Caco-2 (cell line): ENCODE data around the gene FXYD2. TPM values are rescaled to one million over a fixed set of nuclear protein-coding genes. Genes with fewer than 3 reads are reported as not detected.
"Not testable (repeated sequence)": the region's sequence is repeated elsewhere in the genome, so short reads cannot be mapped to it uniquely, and the experiment has no call there.

Experiments used
- BruUV-seq: library from RNA; stranded (reverse); fragments of 400-500 nt; replicated peaks from 2 replicates; lab custom pipeline; 2021; lab: Mats Ljungman, UMichigan
- CTCF ChIA-PET: fragments of 300-600 bp; sonication (Branson Sonifier 250); formaldehyde crosslinking; loops from one replicate; lab custom pipeline; 2022; ENCODE audit warnings: antibody characterized with exemption; lab: Charles Lee
- POLR2A ChIA-PET: fragments of 300-600 bp; sonication (Branson Sonifier 250); formaldehyde crosslinking; loops from one replicate; lab custom pipeline; 2022; ENCODE audit warnings: antibody characterized with exemption; lab: Charles Lee
- DNase-seq, 2 experiments: peaks; one replicate each; pipeline versions ENCODE4 v3.0.0 to v3.0.0-alpha.2; 2020 to 2022
- H3K27me3 ChIP-seq: replicated peaks from 2 replicates; pipeline ENCODE4 v1.6.0; 2011; ENCODE audit warnings: low read length; ENCODE audit not compliant: control insufficient read depth, insufficient read depth
- H3K36me3 ChIP-seq: 2 replicates; pipeline ENCODE4 v1.5.1; 2011; ENCODE audit warnings: low read length; ENCODE audit not compliant: control insufficient read depth, insufficient read depth
- H3K4me1 ChIP-seq: fragments of 250-450 bp; sonication (Bioruptor Pico); 2 replicates; pipeline ENCODE4 v1.5.1; 2020; ENCODE audit warnings: mild to moderate bottlenecking
- H3K4me3 ChIP-seq: 2 replicates; pipeline ENCODE4 v1.5.1; 2011; ENCODE audit warnings: low read depth, mild to moderate bottlenecking, control low read depth, low read length
- H3K9me3 ChIP-seq: fragments of 250-450 bp; sonication (Bioruptor Pico); 2 replicates; pipeline ENCODE4 v1.5.1; 2020; ENCODE audit warnings: mild to moderate bottlenecking, moderate library complexity
- H3K27ac Mint-ChIP-seq: one replicate; pipeline ENCODE4 v1.8.0; 2022; ENCODE audit warnings: mixed read lengths; ENCODE audit not compliant: unreplicated experiment
- H3K27me3 Mint-ChIP-seq: one replicate; pipeline ENCODE4 v1.8.0; 2022; ENCODE audit warnings: mixed read lengths; ENCODE audit not compliant: insufficient read depth, unreplicated experiment
- H3K36me3 Mint-ChIP-seq: one replicate; pipeline ENCODE4 v1.8.0; 2022; ENCODE audit warnings: mild to moderate bottlenecking, mixed read lengths; ENCODE audit not compliant: insufficient read depth, unreplicated experiment
- H3K4me1 Mint-ChIP-seq: one replicate; pipeline ENCODE4 v1.8.0; 2022; ENCODE audit warnings: low read depth, mixed read lengths; ENCODE audit not compliant: unreplicated experiment
- H3K4me3 Mint-ChIP-seq: one replicate; pipeline ENCODE4 v1.8.0; 2022; ENCODE audit warnings: mild to moderate bottlenecking, moderate library complexity, mixed read lengths; ENCODE audit not compliant: unreplicated experiment
- H3K9me3 Mint-ChIP-seq: one replicate; pipeline ENCODE4 v1.8.0; 2022; ENCODE audit warnings: mixed read lengths; ENCODE audit not compliant: unreplicated experiment
- intact Hi-C: fragments of 100-400 bp; cut with micrococcal nuclease; formaldehyde crosslinking; loops from one replicate; pipeline ENCODE4 v1.10.0; 2022; ENCODE audit not compliant: unreplicated experiment
- total RNA-seq: library from RNA; stranded (reverse); gene quantifications from 2 replicates; pipeline ENCODE4 v1.2.3, GENCODE V29; 2022
- TF ChIP-seq, protein P1 (sequence below), 2 experiments: fragments of 200-600 bp in 1 of 2; IDR thresholded peaks; 1 replicate in 1 of 2; 2 replicates in 1 of 2; pipeline versions ENCODE4 v1.5.1 to v1.8.0; 2011 to 2022; ENCODE audit warnings: antibody characterized with exemption in 1 of 2, control low read depth in 1 of 2, inconsistent platforms in 1 of 2, low read depth in 1 of 2, low read length in 1 of 2, mild to moderate bottlenecking in 1 of 2, moderate library complexity in 1 of 2; ENCODE audit not compliant: insufficient read depth in 1 of 2, severe bottlenecking in 1 of 2, unreplicated experiment in 1 of 2

FXYD2 gene
- total RNA-seq, 1 experiment from 2014 or later, result 0.48 TPM

DNA sequence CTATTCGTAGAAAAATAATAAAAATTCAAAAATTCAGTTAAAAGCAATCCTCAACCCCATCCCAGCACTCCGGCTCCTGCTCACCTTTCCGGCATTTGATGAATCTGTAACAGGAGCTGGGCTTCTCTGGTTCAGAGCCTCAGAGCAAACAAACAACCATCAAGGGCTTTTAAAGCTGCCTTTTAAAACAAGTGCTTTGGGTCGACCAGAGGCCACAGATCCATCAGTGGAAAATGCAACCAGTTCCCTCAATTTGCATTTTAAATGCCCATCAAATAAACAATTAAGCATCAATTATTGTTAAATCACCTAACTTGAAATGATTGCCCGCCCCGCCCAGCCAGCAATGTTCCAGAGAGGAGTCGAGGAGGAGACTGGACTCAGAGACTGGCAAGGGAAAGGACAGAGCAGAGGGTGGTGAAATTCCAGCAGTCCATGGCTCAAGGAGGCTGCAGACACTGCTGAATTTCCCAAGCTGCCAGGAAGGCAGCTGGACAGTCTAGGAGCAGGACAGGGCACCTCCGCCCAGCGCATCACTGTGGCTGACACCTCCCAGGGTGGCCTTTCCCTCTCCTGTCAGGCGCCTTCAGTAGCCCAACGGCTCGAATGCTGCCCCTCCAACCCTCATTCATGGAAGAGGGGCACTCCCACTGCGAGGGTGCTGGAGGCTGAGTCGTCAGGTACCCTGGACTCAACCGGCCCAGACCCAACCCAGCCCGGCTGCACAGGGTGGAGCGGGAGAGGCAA, 44.4 kb upstream of the FXYD2 start:
- H3K36me3 Mint-ChIP-seq, result no peaks in the 10 kb centered on the region
- POLR2A ChIA-PET, result no interaction called here
- CTCF ChIA-PET, result interaction anchor here (0.6 kb wide), 1 partner anchor 78 kb away, joined by 3 read pairs; no protein-coding TSS in a partner anchor

DNA sequence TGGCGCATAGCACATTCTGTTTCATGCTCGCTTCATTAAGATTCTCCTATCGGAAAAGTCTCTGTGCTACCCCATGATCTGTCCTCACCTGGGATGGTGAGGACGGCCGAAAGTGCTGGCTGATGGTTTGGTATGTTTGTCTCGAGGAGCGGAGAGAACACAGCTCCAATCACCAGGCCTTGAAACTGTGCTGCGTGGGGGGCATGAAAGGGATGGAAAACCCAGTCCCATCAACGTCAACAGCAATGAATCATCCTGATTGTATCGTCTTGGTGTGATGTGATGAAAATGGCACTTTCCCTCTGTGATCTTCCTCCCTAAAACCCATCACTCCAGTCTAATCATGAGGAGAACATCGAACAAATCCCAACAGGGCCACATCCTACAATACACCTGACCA, 43.5 kb upstream of the FXYD2 start:
- H3K4me3 ChIP-seq, result no peak overlapping the region
- no peak overlapping the region for H3K4me3 Mint-ChIP-seq
- TF ChIP-seq, protein P1, sequence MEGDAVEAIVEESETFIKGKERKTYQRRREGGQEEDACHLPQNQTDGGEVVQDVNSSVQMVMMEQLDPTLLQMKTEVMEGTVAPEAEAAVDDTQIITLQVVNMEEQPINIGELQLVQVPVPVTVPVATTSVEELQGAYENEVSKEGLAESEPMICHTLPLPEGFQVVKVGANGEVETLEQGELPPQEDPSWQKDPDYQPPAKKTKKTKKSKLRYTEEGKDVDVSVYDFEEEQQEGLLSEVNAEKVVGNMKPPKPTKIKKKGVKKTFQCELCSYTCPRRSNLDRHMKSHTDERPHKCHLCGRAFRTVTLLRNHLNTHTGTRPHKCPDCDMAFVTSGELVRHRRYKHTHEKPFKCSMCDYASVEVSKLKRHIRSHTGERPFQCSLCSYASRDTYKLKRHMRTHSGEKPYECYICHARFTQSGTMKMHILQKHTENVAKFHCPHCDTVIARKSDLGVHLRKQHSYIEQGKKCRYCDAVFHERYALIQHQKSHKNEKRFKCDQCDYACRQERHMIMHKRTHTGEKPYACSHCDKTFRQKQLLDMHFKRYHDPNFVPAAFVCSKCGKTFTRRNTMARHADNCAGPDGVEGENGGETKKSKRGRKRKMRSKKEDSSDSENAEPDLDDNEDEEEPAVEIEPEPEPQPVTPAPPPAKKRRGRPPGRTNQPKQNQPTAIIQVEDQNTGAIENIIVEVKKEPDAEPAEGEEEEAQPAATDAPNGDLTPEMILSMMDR (IDR thresholded peaks at IDR 0.05; ENCODE audit: insufficient read depth in 1 of 2, low read depth in 1 of 2, low read length in 1 of 2, severe bottlenecking in 1 of 2, unreplicated experiment in 1 of 2), result no peak
- no peaks in the 10 kb centered on the region for H3K36me3 Mint-ChIP-seq
- no peak for DNase-seq
- intact Hi-C loops, result no loop called here
- no peaks in the 10 kb centered on the region for H3K4me1 Mint-ChIP-seq
- CTCF ChIA-PET, result interaction anchor here (0.7 kb wide), 1 partner anchor 45 kb away, joined by 3 read pairs; no protein-coding TSS in a partner anchor
- no TSS peak for BruUV-seq
- H3K9me3 ChIP-seq, result no peaks in the 10 kb centered on the region; the same call in 1 of the 2 replicates
- POLR2A ChIA-PET, result no interaction called here
- H3K27ac Mint-ChIP-seq, result no peak overlapping the region
- H3K9me3 Mint-ChIP-seq, result no peaks in the 10 kb centered on the region
- H3K27me3 Mint-ChIP-seq, result peaks cover 20% of the 10 kb centered on the region
- no peaks in the 10 kb centered on the region for H3K4me1 ChIP-seq
- H3K36me3 ChIP-seq, result no peaks in the 10 kb centered on the region
- H3K27me3 ChIP-seq, result no peaks in the 10 kb centered on the region; the same call in 1 of the 2 replicates

More for the DNA sequence above, 44.4 kb upstream of the FXYD2 start:
- H3K9me3 Mint-ChIP-seq, result no peaks in the 10 kb centered on the region
- DNase-seq, result no peak
- Histone ChIP-seq H3K36me3 (no peaks in the 10 kb centered on the region), H3K27me3 (peaks cover 2% of the 10 kb centered on the region), H3K4me3 (no peak overlapping the region), H3K9me3 (no peaks in the 10 kb centered on the region), H3K4me1 (no peaks in the 10 kb centered on the region)
- TF ChIP-seq, protein P1 (IDR thresholded peaks at IDR 0.05; ENCODE audit: insufficient read depth in 1 of 2, low read depth in 1 of 2, low read length in 1 of 2, severe bottlenecking in 1 of 2, unreplicated experiment in 1 of 2), result no peak
- no peak overlapping the region for H3K4me3 Mint-ChIP-seq
- H3K27ac Mint-ChIP-seq, result no peak overlapping the region
- BruUV-seq, result no TSS peak
- intact Hi-C loops, result no loop called here
- no peaks in the 10 kb centered on the region for H3K4me1 Mint-ChIP-seq
- peaks cover 26% of the 10 kb centered on the region for H3K27me3 Mint-ChIP-seq

DNA sequence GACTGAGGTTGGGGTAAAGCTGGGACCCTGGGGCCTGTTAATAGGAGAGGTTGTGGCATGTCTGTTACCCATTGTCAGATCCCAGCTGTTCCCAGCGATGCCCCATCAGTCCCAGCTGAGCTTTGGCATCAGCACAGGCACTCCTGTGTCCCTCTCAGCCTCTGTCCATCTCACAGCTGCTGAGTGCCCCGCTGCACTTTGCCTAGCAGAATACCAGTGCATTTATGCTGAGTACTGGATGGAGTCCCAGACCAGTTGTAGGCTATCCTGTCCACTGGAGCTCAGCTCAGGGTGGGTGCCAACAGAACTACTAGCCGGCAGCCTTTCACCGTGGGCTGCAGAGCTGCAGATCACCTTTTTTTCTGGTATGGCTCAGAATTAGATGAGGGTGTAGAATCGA, 42.0 kb upstream of the FXYD2 start:
- no peak for DNase-seq
- BruUV-seq, result no TSS peak
- Mint-ChIP-seq H3K4me3 (no peak overlapping the region), H3K27me3 (peaks cover 15% of the 10 kb centered on the region), H3K4me1 (no peaks in the 10 kb centered on the region), H3K36me3 (no peaks in the 10 kb centered on the region), H3K27ac (no peak overlapping the region), H3K9me3 (no peaks in the 10 kb centered on the region)
- no peak overlapping the region for H3K4me3 ChIP-seq
- TF ChIP-seq, protein P1 (IDR thresholded peaks at IDR 0.05; ENCODE audit: insufficient read depth in 1 of 2, low read depth in 1 of 2, low read length in 1 of 2, severe bottlenecking in 1 of 2, unreplicated experiment in 1 of 2), result no peak
- H3K27me3 ChIP-seq, result no peaks in the 10 kb centered on the region; the same call in 1 of the 2 replicates
- intact Hi-C loops, result no loop called here
- no peaks in the 10 kb centered on the region for H3K36me3 ChIP-seq
- H3K9me3 ChIP-seq, result no peaks in the 10 kb centered on the region; the same call in 1 of the 2 replicates
- ChIA-PET CTCF (interaction anchor here (1.9 kb wide), 1 partner anchor 80 kb away, joined by 5 read pairs; no protein-coding TSS in a partner anchor), POLR2A (no interaction called here)
- H3K4me1 ChIP-seq, result no peaks in the 10 kb centered on the region

DNA sequence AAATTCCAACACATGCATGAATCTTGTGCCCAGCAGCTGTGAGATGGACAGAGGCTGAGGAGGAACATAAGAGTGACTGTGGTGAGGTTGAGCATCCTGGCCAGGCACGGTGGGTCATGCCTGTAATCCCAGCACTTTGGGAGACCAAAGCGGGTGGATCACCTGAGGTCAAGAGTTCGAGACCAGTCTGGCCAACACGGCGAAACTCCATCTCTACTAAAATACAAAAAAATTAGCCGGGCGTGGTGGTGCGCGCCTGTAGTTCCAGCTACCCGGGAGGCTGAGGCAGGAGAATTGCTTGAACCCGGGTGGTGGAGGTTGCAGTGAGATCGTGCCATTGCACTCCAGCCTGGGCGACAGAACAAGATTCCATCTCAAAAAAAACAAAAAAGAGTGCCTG, 41.0 kb upstream of the FXYD2 start:
- peaks cover 15% of the 10 kb centered on the region for H3K27me3 Mint-ChIP-seq
- H3K9me3 Mint-ChIP-seq, H3K27ac Mint-ChIP-seq, DNase-seq, H3K27me3 ChIP-seq, H3K36me3 Mint-ChIP-seq, H3K4me3 Mint-ChIP-seq, intact Hi-C loops, POLR2A ChIA-PET, BruUV-seq, H3K36me3 ChIP-seq, H3K9me3 ChIP-seq, H3K4me3 ChIP-seq, H3K4me1 Mint-ChIP-seq, H3K4me1 ChIP-seq: not testable (repeated sequence)
- CTCF ChIA-PET, result interaction anchor here (1.9 kb wide), 1 partner anchor 81 kb away, joined by 5 read pairs; no protein-coding TSS in a partner anchor
